GM21390 (cell line): ENCODE measurements around the gene ZPLD1.

Experiments
- ATAC-seq: cut with Tn5 transposase; IDR thresholded peaks from one replicate; pipeline ENCODE4 v1.9.1; 2021; ENCODE audit not compliant: unreplicated experiment

ZPLD1 gene

DNA sequence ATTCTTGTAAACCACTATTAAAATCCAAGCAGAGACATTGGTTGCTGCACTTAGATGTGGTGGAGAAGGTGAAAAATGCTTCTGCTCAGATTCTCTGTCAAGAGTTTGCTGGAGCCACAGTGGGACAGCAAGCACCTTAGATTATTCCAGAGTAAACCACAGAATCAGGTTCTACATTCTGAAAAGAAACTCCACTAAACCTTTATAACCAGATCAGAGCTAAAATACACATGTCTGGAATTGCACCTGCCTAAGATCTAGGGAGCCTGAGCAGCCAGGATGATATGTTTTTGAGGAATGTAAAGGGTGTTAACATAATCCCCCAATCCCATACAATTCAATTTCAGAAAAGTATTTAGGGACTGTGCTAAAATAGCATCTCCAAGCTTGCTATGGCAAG, at the start of gene ZPLD1:
TSS of gene ZPLD1 (plus strand) at position 301 of the 400 bp plus-strand sequence. CDS start 3,473 bp downstream, outside the sequence.
- ATAC-seq = no peak

DNA sequence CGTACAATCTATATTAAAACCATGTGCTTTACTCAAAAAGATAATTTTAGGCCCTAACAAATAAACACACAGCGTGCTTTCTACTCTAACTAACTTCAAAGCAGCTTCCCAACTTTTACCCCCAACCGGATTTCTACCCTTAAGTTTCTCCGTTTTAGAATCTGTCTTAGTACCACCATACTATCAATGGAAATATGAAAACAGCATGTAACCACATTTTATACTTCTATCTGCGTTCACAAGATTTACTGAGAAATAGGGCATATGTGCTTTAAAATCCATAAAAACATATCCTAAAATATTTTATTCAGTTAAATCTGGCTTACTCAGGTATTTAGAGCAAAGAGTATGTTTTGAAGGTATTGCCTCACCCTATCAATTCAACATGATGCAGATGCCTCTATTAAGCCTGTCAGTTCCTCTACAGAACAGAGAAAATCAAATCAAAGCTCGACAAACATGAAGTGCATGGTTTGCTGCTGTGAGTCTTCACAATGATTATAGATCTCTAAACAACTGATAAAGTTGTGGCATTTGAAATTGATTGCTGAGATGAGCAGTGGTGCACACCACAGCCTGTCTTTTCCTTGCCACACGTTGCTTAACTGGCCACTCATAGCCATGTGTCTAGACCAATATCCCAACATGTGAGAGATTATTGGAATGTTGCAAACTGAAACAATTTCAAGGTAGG, 44.5 kb upstream of the ZPLD1 start:
- no peak for ATAC-seq

GRCh38 chr3:102390916-102391315, 43.9 kb upstream of the ZPLD1 start:
- no peak for ATAC-seq

DNA sequence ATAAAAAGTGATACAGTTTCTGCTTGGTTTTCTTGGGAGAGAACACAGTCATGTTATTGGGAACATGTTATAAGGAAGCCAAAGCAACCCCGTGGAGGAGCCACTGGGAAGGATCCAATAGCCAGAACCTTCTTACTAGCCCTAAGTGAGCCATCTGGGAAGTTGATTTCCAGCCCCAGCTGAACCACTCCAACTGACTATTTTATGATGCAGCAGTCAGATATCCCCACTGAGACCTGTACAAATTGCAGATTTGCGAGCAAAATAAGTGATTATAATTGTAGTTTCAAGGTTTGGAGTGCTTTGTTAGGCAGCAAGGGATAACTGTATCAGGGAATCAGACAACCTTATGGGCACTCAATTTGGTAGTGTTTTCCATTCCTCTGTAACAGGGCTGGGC, 43.3 kb upstream of the ZPLD1 start:
- ATAC-seq = no peak

DNA sequence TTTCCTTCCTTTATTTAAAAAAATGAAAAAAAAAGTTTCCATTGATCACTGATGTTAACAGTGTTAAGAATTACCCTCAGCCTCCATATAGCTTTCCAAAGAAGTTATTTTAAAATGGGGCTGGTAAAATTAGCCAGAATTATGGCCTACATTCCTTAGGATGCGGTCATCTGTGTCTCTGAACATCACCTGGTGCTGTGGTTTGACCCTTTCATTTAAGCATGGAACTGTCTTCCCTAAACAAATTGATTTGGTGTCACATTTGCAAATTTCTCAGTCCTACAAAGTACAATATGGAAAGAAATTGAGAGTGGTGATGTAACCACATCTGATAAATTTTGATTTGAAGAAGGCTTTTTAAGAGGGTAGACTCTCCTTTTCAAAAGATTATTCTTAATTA, 40.3 kb upstream of the ZPLD1 start:
- no peak for ATAC-seq

DNA sequence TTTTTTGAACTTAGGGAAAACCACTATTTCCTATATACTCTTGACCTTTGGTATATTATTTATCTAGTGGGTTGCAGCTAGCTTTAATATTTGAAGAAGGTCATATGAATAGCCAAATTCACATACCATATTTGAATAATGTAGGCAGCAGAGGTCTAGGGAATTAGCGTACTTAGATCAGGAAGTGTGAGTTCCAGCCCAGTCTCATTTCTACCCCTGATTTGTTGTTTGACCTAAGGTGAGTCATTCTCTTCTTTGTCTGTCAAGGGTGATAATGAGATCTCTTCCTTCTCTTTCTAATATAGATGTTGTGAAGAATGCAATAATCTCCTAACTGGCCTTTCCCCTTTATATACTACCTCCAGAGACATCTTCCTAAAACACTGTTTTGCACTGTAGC, 36.6 kb upstream of the ZPLD1 start:
- ATAC-seq = no peak

DNA sequence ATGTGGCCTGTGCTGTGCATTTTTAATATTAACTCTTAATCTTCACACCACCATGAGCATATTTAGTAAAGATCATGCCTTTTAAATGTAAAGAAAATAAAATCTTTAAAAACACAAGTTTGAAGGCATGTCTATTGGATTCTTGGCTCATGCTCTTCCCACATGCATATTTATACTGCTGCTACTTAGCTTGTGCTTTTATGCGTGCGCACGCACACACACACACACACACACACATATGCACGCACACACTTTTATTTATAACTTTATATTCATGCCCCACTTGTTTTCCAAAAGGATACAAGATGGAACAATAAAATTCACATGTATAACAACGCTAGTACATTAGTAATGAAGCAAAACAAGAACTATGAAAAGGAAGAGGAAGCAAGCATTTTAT, 36.1 kb upstream of the ZPLD1 start:
- ATAC-seq = no peak

DNA sequence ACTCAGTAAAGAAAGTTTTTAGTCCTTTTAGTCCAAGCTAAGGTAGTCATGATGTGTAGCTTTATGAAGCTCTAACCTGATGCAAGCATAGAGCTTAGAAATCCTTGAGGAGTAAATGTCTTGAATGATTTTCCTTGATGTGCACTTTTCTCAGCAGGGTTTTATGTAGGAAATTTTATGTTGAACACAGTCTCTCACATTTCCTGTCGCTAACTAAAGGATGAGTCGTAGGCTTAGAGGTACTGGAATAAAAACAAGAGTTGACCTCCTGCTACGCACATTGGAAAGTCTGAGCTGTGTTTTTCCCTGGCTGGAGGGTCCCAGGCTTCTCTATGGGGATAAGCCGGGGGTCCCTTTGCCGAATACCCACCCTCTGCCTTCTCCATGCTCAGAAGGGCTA, 34.7 kb upstream of the ZPLD1 start:
- no peak for ATAC-seq

DNA sequence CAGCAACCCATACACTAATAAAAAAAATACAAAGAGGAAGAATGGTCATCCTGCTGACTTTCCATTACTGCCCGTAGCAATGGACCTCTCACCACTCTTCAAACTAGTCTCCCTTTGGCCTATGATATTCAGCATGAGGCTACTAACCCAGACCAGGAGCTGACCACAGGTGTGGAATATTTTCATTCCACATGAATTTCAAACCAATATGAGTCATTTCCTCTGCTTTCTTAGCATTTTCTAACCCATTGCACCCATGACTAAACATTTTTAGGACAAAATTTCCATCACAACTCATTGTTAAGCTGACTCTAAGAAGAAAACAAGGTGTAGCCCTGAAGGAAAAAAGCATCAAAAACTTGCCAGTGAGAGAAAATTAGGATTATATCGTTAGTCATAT, 34.0 kb upstream of the ZPLD1 start:
- ATAC-seq = no peak

GRCh38 chr3:102410616-102411015, 24.2 kb upstream of the ZPLD1 start:
- ATAC-seq = no peak

GRCh38 chr3:102415553-102415952, 19.3 kb upstream of the ZPLD1 start:
- no peak for ATAC-seq

DNA sequence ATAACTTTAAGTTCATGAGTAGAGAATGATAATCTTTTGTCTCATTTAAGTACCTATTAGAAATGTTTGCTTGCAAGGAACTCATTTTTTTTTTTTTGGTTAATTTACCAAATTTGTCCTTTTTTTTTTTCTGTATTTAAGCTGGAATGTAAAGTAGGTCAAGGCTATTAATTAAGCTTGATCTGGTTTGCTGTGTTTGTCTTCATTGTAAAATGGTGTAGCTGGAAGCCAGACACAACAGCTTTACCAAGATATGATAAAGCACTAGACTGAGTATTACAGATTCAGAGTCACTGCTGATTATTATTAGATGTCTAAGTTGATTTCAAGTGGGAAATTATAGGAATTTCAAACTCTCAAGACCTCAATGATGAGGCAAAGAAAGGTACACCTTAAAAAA, 15.0 kb upstream of the ZPLD1 start:
- ATAC-seq = no peak

DNA sequence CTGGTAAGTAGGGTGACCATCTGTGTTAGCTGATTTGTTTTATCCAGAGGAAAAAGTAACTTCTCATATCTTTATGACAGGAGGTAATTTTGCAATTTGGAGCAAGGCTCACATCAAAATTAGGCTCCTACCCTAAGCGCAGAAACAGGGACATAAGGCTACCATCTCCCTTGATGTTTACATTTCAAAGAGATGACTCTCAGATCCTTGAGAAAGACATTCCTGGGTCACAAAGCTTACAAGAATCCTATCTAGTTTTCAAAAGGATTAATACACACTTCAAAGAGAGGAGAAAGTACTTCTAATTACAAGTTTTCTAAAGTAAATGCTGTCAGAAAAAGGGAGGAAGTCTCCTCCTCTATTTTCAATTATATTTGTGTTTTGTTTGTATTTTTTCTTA, 7.0 kb downstream of the ZPLD1 start:
- ATAC-seq = no peak

DNA sequence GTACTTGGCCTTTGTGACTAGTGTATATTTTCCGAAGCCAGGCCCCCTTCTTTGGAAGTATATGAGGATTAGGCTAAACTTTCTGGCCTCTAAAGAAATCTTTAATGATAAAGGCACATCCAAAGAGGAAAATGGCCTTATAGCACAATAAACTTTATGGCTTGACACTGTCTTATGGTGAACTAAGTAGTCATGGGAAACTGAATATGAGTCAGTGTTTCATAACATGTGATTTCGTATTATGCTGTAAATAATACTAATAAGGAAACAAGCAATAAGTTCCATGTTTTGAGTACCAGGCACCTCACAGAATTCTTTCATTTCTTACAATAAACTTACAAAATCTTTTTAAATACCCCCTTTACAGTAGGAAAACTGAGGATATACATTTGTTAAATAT, 8.2 kb downstream of the ZPLD1 start:
- ATAC-seq = no peak

DNA sequence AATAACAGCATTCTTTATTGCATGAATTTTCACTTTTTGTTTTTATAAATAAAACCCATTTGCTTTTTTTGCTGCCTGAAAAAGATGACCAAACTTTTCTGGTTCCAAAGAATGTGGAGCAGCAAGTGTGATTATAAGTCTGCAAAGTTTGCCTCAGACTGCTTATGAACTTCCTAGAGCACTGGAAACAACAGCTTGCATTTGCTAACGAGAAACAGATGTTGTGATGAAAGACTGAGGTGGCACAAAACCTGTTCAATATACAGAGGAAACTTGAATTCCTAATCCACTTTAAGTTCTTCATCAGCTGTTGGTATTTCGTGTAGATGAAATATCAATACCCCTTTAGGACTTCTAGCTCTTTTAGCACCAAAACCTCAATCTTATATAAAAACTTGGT, 9.3 kb downstream of the ZPLD1 start:
- ATAC-seq = no peak

GRCh38 chr3:102447272-102447671, 12.5 kb downstream of the ZPLD1 start:
- ATAC-seq = no peak

- no peak for ATAC-seq
Measured at GRCh38 chr3:102449341-102449740, 14.5 kb downstream of the ZPLD1 start.

- ATAC-seq = no peak
Measured at GRCh38 chr3:102449930-102450329, 15.1 kb downstream of the ZPLD1 start.

DNA sequence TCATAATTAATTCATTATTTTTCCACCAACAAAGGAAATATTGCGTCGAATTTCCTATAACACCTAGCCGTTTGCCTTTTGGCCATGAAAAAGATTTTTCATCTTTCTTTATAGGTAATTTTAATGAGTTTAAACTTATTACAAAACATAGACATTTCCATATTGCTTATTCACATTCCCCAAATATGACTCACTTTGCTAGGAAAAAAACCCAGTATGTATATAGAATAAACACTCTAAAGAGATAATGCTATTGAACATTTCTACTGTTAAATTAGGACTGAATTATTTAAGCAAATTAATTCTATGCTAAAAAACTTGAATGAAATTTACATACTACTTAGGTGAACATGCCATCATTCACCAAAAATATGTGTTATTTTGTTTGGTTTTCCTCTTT, 16.2 kb downstream of the ZPLD1 start:
- no peak for ATAC-seq

GRCh38 chr3:102451543-102451942, 16.7 kb downstream of the ZPLD1 start:
- ATAC-seq = no peak

DNA sequence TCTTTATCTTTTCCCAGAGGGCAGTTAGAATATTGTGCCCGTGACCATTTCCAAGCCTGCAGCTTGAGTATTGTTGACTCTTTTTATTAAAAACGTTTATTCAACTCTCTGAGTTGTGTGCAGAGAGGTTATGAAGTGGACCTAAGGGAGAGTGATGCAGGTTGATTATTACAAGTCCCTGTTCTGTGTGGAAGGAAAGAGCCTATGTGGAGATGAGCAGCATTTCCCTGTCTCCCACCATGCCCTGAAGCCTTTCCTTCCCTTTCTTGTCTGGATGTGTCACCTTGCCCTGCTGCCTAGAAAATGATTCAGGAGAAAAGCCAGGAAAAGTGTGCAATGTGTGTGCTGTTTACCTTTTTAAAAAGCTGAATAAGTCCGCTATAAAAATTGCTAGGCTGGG, 19.4 kb downstream of the ZPLD1 start:
- ATAC-seq = no peak

DNA sequence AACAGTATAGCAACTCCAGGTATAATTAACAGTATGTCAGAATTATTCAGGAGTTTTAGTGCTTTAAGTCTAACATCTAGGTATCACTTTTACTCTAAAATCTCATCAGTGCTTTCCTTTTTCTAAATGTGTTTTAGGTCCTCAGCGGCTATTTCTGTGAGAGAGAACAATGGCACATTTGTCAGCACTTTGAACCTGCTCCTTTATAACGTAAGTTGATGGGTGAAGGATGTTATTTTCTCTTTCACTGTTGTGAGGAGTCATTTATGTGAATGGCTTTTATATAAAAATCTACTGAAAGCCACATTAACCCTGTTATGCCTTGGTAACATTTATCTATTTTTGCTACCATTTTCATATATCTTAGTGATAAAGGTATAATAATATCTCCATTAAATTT, 22.8 kb downstream of the ZPLD1 start:
- no peak for ATAC-seq

DNA sequence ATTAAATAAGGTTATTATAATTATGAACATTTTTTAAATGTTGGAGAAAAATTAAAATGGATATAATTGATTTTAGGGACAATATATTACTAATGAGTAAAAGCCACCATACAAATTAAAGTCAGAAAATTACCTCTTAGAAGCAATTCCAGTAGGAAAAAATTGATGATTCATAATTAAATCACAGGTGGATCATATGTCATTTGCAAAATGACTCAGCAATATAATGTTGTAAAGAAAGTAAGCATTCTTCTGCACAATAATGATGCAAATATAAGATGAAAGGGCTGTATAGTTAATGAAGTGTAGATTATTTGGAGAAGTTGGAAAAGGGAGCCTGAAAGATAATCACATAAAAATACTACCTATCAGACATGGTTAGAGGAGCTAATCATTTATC, 25.8 kb downstream of the ZPLD1 start:
- ATAC-seq = no peak
